Liver (tissue), 9 donors: ENCODE results near the gene DNAH17. TPM values are rescaled to one million over a fixed set of nuclear protein-coding genes. Genes with fewer than 3 reads are reported as not detected.

Experiments used
- DNase-seq: peaks from one replicate; pipeline ENCODE4 v3.0.0-alpha.2; 2017; ENCODE audit warnings: low spot score
- H3K27ac ChIP-seq, 2 donors: one replicate each; pipeline ENCODE4 v1.7.0; 2013; ENCODE audit warnings: inconsistent platforms in 2 of 2, low read length in 2 of 2, control low read depth in 1 of 2, low read depth in 1 of 2, mild to moderate bottlenecking in 1 of 2
- H3K27me3 ChIP-seq, 4 donors: one replicate each; pipeline versions ENCODE4 v1.6.1 to v1.7.0; 2013; ENCODE audit warnings: low read length in 3 of 4, inconsistent platforms in 1 of 4, mild to moderate bottlenecking in 1 of 4, moderate library complexity in 1 of 4; ENCODE audit not compliant: control insufficient read depth in 4 of 4, insufficient read depth in 4 of 4
- H3K36me3 ChIP-seq, 4 donors: one replicate each; pipeline versions ENCODE4 v1.6.1 to v1.7.0; 2013; ENCODE audit warnings: low read length in 3 of 4, mild to moderate bottlenecking in 3 of 4, low read depth in 1 of 4, moderate library complexity in 1 of 4; ENCODE audit not compliant: control insufficient read depth in 4 of 4, insufficient read depth in 3 of 4
- H3K4me1 ChIP-seq, 4 donors: one replicate each; pipeline versions ENCODE4 v1.6.1 to v1.7.0; 2013; ENCODE audit warnings: low read length in 3 of 4, mild to moderate bottlenecking in 3 of 4, moderate library complexity in 1 of 4; ENCODE audit not compliant: control insufficient read depth in 4 of 4, insufficient read depth in 4 of 4
- H3K4me3 ChIP-seq, 3 donors: one replicate each; pipeline versions ENCODE4 v1.6.1 to v1.7.0; 2013; ENCODE audit warnings: low read length in 3 of 3, control low read depth in 1 of 3, low read depth in 1 of 3, mild to moderate bottlenecking in 1 of 3
- H3K9ac ChIP-seq, 2 donors: one replicate each; pipeline ENCODE4 v1.7.0; 2013; ENCODE audit warnings: low read length in 2 of 2, mild to moderate bottlenecking in 2 of 2, moderate library complexity in 2 of 2, control low read depth in 1 of 2, low read depth in 1 of 2
- H3K9me3 ChIP-seq, 4 donors: one replicate each; pipeline versions ENCODE4 v1.6.1 to v1.7.0; 2013; ENCODE audit warnings: low read length in 3 of 4; ENCODE audit not compliant: control insufficient read depth in 4 of 4
- ATF3 ChIP-seq: IDR thresholded peaks from 2 replicates; pipeline ENCODE4 v1.6.1; 2016; ENCODE audit warnings: antibody characterized with exemption
- CTCF ChIP-seq: fragments of 150-350 bp; IDR thresholded peaks from 2 replicates; pipeline ENCODE4 v1.5.1; 2017; ENCODE audit warnings: improper control_type of control experiment, low read depth, low read length; ENCODE audit not compliant: missing input control
- EGR1 ChIP-seq, 2 donors: IDR thresholded peaks; 2 replicates each; pipeline ENCODE4 v1.6.1; 2016 to 2018; ENCODE audit warnings: antibody characterized with exemption in 2 of 2, low read depth in 2 of 2
- FOXA1 ChIP-seq: IDR thresholded peaks from 2 replicates; pipeline ENCODE4 v1.6.1; 2016; ENCODE audit warnings: antibody characterized with exemption
- FOXA2 ChIP-seq: IDR thresholded peaks from 2 replicates; pipeline ENCODE4 v1.6.1; 2016; ENCODE audit warnings: antibody characterized with exemption
- GABPA ChIP-seq, 2 donors: IDR thresholded peaks in 1 of 2; conservative IDR thresholded peaks in 1 of 2; 2 replicates each; pipeline ENCODE4 v1.6.1; 2016; ENCODE audit warnings: antibody characterized with exemption in 2 of 2, mild to moderate bottlenecking in 1 of 2, moderate library complexity in 1 of 2
- HNF4A ChIP-seq, 2 donors: conservative IDR thresholded peaks; 2 replicates each; pipeline ENCODE4 v1.6.1; 2016; ENCODE audit warnings: antibody characterized with exemption in 2 of 2, mild to moderate bottlenecking in 2 of 2
- HNF4G ChIP-seq: IDR thresholded peaks from 2 replicates; pipeline ENCODE4 v1.6.1; 2016; ENCODE audit warnings: antibody characterized with exemption
- JUND ChIP-seq, 2 donors: IDR thresholded peaks; 2 replicates each; pipeline ENCODE4 v1.6.1; 2016; ENCODE audit warnings: antibody characterized with exemption in 2 of 2
- MAX ChIP-seq: IDR thresholded peaks from 2 replicates; pipeline ENCODE4 v1.6.1; 2016; ENCODE audit warnings: antibody characterized with exemption
- NR2F2 ChIP-seq: IDR thresholded peaks from 2 replicates; pipeline ENCODE4 v1.6.1; 2016; ENCODE audit warnings: antibody characterized with exemption
- RAD21 ChIP-seq, 2 donors: IDR thresholded peaks; 2 replicates each; pipeline ENCODE4 v1.6.1; 2016; ENCODE audit warnings: antibody characterized with exemption in 2 of 2, mild to moderate bottlenecking in 2 of 2
- REST ChIP-seq: IDR thresholded peaks from 2 replicates; pipeline ENCODE4 v1.6.1; 2016; ENCODE audit warnings: antibody characterized with exemption, mild to moderate bottlenecking
- RXRA ChIP-seq, 2 donors: IDR thresholded peaks; 2 replicates each; pipeline ENCODE4 v1.6.1; 2017 to 2018; ENCODE audit warnings: antibody characterized with exemption in 2 of 2, mild to moderate bottlenecking in 1 of 2
- SP1 ChIP-seq: IDR thresholded peaks from 2 replicates; pipeline ENCODE4 v1.6.1; 2018; ENCODE audit warnings: antibody characterized with exemption, mild to moderate bottlenecking
- TAF1 ChIP-seq: conservative IDR thresholded peaks from 2 replicates; pipeline ENCODE4 v1.6.1; 2016; ENCODE audit warnings: antibody characterized with exemption, mild to moderate bottlenecking
- YY1 ChIP-seq: IDR thresholded peaks from 2 replicates; pipeline ENCODE4 v1.6.1; 2016; ENCODE audit warnings: antibody characterized with exemption, mild to moderate bottlenecking
- ZBTB33 ChIP-seq: IDR thresholded peaks from 2 replicates; pipeline ENCODE4 v1.6.1; 2016; ENCODE audit warnings: antibody characterized with exemption
- WGBS: extraction: QIAGEN DNeasy Blood & Tissue Kit; methylation state at CpG from one replicate; pipeline ENCODE4 v1.1.7; 2013; 5-methylcytosine and 5-hydroxymethylcytosine counted together
- polyA plus RNA-seq, 2 donors: library from polyadenylated mRNA; stranded (reverse) in 1 of 2; unstranded in 1 of 2; fragments of 200-250 nt in 1 of 2; fragments of >200 nt in 1 of 2; fragmentation: Nextera tagmentation in 1 of 2; extraction: Ambion mirVana in 1 of 2; gene quantifications; one replicate each; pipeline versions ENCODE4 v1.2.1 to v1.2.3, GENCODE V29; 2013 to 2015
- total RNA-seq, 2 donors: library from RNA; depleted of rRNA; stranded (reverse); fragments of >200 nt; gene quantifications; one replicate each; pipeline ENCODE4 v1.2.3, GENCODE V29; 2014
- donor health status: healthy.
- donor health status: healthy.
- donor health status: healthy.
- donor health status: healthy.
- donor health status: healthy.

Gene DNAH17
- total and polyA plus RNA-seq, 4 donors: 0.09 to 0.79 TPM; not detected in 2

- Histone ChIP-seq H3K36me3 (no peaks in the 10 kb centered on the region), H3K4me3 (no peak overlapping the region), H3K4me1 (no peaks in the 10 kb centered on the region), H3K27ac (no peak overlapping the region), H3K9ac (no peak overlapping the region), H3K27me3 (peaks cover 0 to 2% (median under 1%) of the 10 kb centered on the region in 4 donors), H3K9me3 (no peaks in the 10 kb centered on the region)
- no peak for DNase-seq
- WGBS: 89% methylated on average over 7 of the region's 7 CpGs
- TF ChIP-seq NR2F2 (no peak), CTCF (no peak), REST (no peak), EGR1 (IDR thresholded peaks at IDR 0.05; ENCODE audit: low read depth in 2 of 2) (no peak), GABPA (IDR thresholded peaks at IDR 0.05 in 1 of 2, conservative IDR thresholded peaks at IDR 0.05 in 1 of 2) (no peak), RAD21 (IDR thresholded peaks at IDR 0.05) (no peak), HNF4A (conservative IDR thresholded peaks at IDR 0.05) (no peak), TAF1 (no peak), ZBTB33 (no peak), FOXA1 (no peak), SP1 (no peak), HNF4G (no peak), FOXA2 (no peak), MAX (no peak), YY1 (no peak), ATF3 (no peak), JUND (IDR thresholded peaks at IDR 0.05) (no peak), RXRA (IDR thresholded peaks at IDR 0.05) (no peak)
These were observed 125.4 kb downstream of the DNAH17 start for GRCh38 chr17:78451753-78452152.
